Keratinocyte (primary cell): Measurements from ENCODE around the gene OSTN. TPM values are rescaled to one million over a fixed set of nuclear protein-coding genes. Genes with fewer than 3 reads are reported as not detected.

Experiments used
- DNase-seq: peaks from one replicate; pipeline ENCODE4 v3.0.0-alpha.2; 2011; ENCODE audit warnings: low read depth, missing footprints, low spot score
- FAIRE-seq: peaks from 2 replicates; lab custom pipeline; 2011; peaks lifted over from hg19 to GRCh38; lab: Jason Lieb, UNC
- H2AFZ ChIP-seq: 2 replicates; pipeline ENCODE4 v1.6.0; 2012; ENCODE audit warnings: low read length, control low read depth, inconsistent platforms; ENCODE audit not compliant: control insufficient read depth
- H3K27ac ChIP-seq: 2 replicates; pipeline ENCODE4 v1.5.1; 2011; ENCODE audit warnings: low read length; ENCODE audit not compliant: control insufficient read depth, insufficient read depth
- H3K27me3 ChIP-seq: 3 replicates; pipeline ENCODE4 v1.6.0; 2011; ENCODE audit warnings: low read length; ENCODE audit not compliant: control insufficient read depth, insufficient read depth; ENCODE audit errors: extremely low read depth
- H3K36me3 ChIP-seq, 2 experiments: 2 replicates in 1 of 2; 3 replicates in 1 of 2; pipeline ENCODE4 v1.5.1; 2011; ENCODE audit warnings: low read length in 2 of 2, mild to moderate bottlenecking in 1 of 2; ENCODE audit not compliant: control insufficient read depth in 2 of 2, insufficient read depth in 2 of 2; ENCODE audit errors: extremely low read depth in 1 of 2
- H3K4me1 ChIP-seq: 3 replicates; pipeline ENCODE4 v1.5.1; 2011; ENCODE audit warnings: low read length; ENCODE audit not compliant: control insufficient read depth, insufficient read depth; ENCODE audit errors: extremely low read depth
- H3K4me2 ChIP-seq: 3 replicates; pipeline ENCODE4 v1.6.0; 2011; ENCODE audit warnings: low read depth, low read length; ENCODE audit not compliant: control insufficient read depth, insufficient read depth; ENCODE audit errors: extremely low read depth
- H3K4me3 ChIP-seq, 3 experiments: fragments of 200-600 bp in 1 of 3; sonication (generic) in 1 of 3; 2 replicates in 2 of 3; 3 replicates in 1 of 3; pipeline ENCODE4 v1.5.1; 2011 to 2016; ENCODE audit warnings: low read length in 3 of 3, mild to moderate bottlenecking in 3 of 3, control low read depth in 2 of 3, inconsistent platforms in 1 of 3, low read depth in 1 of 3, mixed read lengths in 1 of 3, mixed run types in 1 of 3, moderate library complexity in 1 of 3; ENCODE audit not compliant: control insufficient read depth in 2 of 3, insufficient read depth in 2 of 3; ENCODE audit errors: extremely low read depth in 1 of 3
- H3K79me2 ChIP-seq: 2 replicates; pipeline ENCODE4 v1.6.0; 2012; ENCODE audit warnings: low read length; ENCODE audit not compliant: control insufficient read depth, insufficient read depth
- H3K9ac ChIP-seq: 3 replicates; pipeline ENCODE4 v1.6.0; 2011; ENCODE audit warnings: low read length; ENCODE audit not compliant: control insufficient read depth, insufficient read depth; ENCODE audit errors: extremely low read depth
- H3K9me1 ChIP-seq: 3 replicates; pipeline ENCODE4 v1.6.0; 2011; ENCODE audit warnings: low read length; ENCODE audit not compliant: control insufficient read depth, insufficient read depth; ENCODE audit errors: extremely low read depth
- H3K9me3 ChIP-seq: 2 replicates; pipeline ENCODE4 v1.5.1; 2012; ENCODE audit warnings: low read depth, low read length; ENCODE audit not compliant: control insufficient read depth
- H4K20me1 ChIP-seq: 3 replicates; pipeline ENCODE4 v1.6.0; 2011; ENCODE audit warnings: low read length; ENCODE audit not compliant: control insufficient read depth, insufficient read depth; ENCODE audit errors: extremely low read depth
- CTCF ChIP-seq, 3 experiments: IDR thresholded peaks in 1 of 3; conservative IDR thresholded peaks in 1 of 3; optimal IDR thresholded peaks in 1 of 3; 2 replicates in 2 of 3; 3 replicates in 1 of 3; pipeline versions ENCODE3 to v1.5.1; 2011; ENCODE audit warnings: low read length in 3 of 3, mild to moderate bottlenecking in 3 of 3, moderate library complexity in 2 of 3, control low read depth in 1 of 3, inconsistent platforms in 1 of 3; ENCODE audit not compliant: insufficient read depth in 2 of 3; ENCODE audit errors: extremely low read depth in 1 of 3
- EZH2 ChIP-seq: IDR thresholded peaks from one replicate; pipeline ENCODE4 v1.6.1; 2012; ENCODE audit warnings: inconsistent platforms, mild to moderate bottlenecking, low read length, moderate library complexity
- dilution Hi-C: fragments of 300-500 bp; cut with MboI; formaldehyde crosslinking; loops from one replicate; pipeline ENCODE4 v1.7.0; 2020; ENCODE audit warnings: low sequenced_read_pairs; ENCODE audit not compliant: extremely low pct_ligation_motif_present
- polyA plus RNA-seq, 5 experiments: library from polyadenylated mRNA; depleted of rRNA in 3 of 5; stranded (reverse) in 3 of 5; stranded (forward) in 1 of 5; unstranded in 1 of 5; fragments of >200 nt; gene quantifications; 1 replicate in 1 of 5; 2 replicates in 3 of 5; 3 replicates in 1 of 5; pipeline versions ENCODE4 v1.2.1 to v1.2.3, GENCODE V29; 2011 to 2012; ENCODE audit warnings: missing spikeins in 2 of 5, low read depth in 1 of 5, low replicate concordance in 1 of 5

Gene OSTN
- polyA plus RNA-seq, 1 donor (not counting 4 experiments of a cell fraction or from before 2014, with no cell fraction given) = not detected

GRCh38 chr3:191283400-191283799 lies 84.4 kb downstream of the OSTN start:
- dilution Hi-C loops = no loop called here
- H3K4me2 ChIP-seq = no peak overlapping the region
- FAIRE-seq (no peak), DNase-seq (no peak)
- H3K4me1 ChIP-seq = no peaks in the 10 kb centered on the region
- H3K9me3 ChIP-seq = no peaks in the 10 kb centered on the region
- no peaks in the 10 kb centered on the region for H3K79me2 ChIP-seq
- no peak overlapping the region for H3K4me3 ChIP-seq
- no peak overlapping the region for H2AFZ ChIP-seq
- no peaks in the 10 kb centered on the region for H3K9me1 ChIP-seq
- no peak overlapping the region for H3K27ac ChIP-seq
- no peak for TF ChIP-seq CTCF (optimal IDR thresholded peaks at IDR 0.05 in 1 of 3, IDR thresholded peaks at IDR 0.05 in 1 of 3, conservative IDR thresholded peaks at IDR 0.05 in 1 of 3; ENCODE audit: extremely low read depth in 1 of 3, insufficient read depth in 2 of 3, low read length in 3 of 3)
- no peak for TF ChIP-seq EZH2
- H4K20me1 ChIP-seq = no peaks in the 10 kb centered on the region
- no peak overlapping the region for H3K9ac ChIP-seq
- no peaks in the 10 kb centered on the region for H3K27me3 ChIP-seq
- H3K36me3 ChIP-seq = no peaks in the 10 kb centered on the region

GRCh38 chr3:191290311-191291025 lies 91.4 kb downstream of the OSTN start:
- Histone ChIP-seq H4K20me1 (no peaks in the 10 kb centered on the region), H3K9me1 (no peaks in the 10 kb centered on the region), H3K79me2 (no peaks in the 10 kb centered on the region), H3K4me1 (no peaks in the 10 kb centered on the region), H3K9me3 (no peaks in the 10 kb centered on the region), H3K4me3 (no peak overlapping the region), H3K4me2 (no peak overlapping the region), H3K27me3 (no peaks in the 10 kb centered on the region), H2AFZ (no peak overlapping the region), H3K36me3 (no peaks in the 10 kb centered on the region), H3K9ac (no peak overlapping the region), H3K27ac (no peak overlapping the region)
- no peak for FAIRE-seq
- TF ChIP-seq CTCF (optimal IDR thresholded peaks at IDR 0.05 in 1 of 3, IDR thresholded peaks at IDR 0.05 in 1 of 3, conservative IDR thresholded peaks at IDR 0.05 in 1 of 3; ENCODE audit: extremely low read depth in 1 of 3, insufficient read depth in 2 of 3, low read length in 3 of 3) (no peak), EZH2 (no peak)
- dilution Hi-C loops = no loop called here
- no peak for DNase-seq
